ENCODE results near the gene AGFG2. TPM values are rescaled to one million over a fixed set of nuclear protein-coding genes. Genes with fewer than 3 reads are reported as not detected.

AGFG2 gene
- total and polyA plus RNA-seq, 2 donors (not counting 1 experiment from before 2014, with no cell fraction given) = 2.4 to 3.1 TPM

DNA sequence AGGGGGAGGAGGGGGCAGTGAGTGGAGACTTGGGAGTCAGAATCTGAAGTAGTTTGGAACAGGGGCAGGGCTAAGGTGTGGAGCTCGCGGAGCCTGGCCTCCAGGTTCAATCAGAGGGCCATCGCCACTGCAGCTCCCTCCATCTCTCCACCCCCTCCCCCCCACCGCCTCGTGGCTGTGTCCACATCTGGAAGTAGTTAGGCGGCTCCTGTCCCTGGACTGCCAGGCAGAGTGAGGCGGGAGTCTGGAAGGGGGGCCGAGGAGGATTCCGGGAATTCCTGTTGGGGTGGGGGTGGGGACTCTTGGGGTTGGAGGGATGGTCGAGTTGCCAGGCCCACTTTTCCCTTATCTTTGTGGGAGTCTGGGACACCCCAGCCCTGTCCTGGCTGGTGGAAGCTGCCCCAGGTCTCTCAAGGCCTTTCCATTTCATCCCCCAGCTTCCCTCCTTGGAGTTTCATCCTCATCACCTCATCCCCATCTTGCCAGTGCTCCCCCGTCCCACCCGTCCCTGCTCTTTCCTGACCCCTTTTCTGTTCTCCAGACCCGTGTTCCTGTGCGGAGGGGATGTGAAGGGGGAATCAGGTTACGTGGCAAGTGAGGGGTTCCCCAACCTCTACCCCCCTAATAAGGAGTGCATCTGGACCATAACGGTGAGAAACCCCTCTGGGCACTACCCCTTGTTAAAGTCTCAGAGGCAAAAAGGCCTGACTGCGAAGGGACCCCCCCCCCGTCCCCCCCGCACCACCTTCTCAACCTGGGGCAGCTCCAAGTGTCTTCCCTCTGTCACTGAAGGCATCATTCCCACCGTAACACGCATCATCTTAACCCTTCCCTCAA lies 64.1 kb downstream of the AGFG2 start:
- peaks cover 4% of the 10 kb centered on the region for H3K4me1 ChIP-seq (ENCODE audit: control insufficient read depth, extremely low read depth, insufficient read depth, low read length)
- H3K79me2 ChIP-seq (ENCODE audit: control insufficient read depth, insufficient read depth, low read length) = peaks cover 20% of the 10 kb centered on the region
- peak overlapping the region; percentile 79 for H3K27ac ChIP-seq (ENCODE audit: insufficient read depth, low read length)
- H4K20me1 ChIP-seq (ENCODE audit: control insufficient read depth, extremely low read depth, insufficient read depth, low read length) = no peaks in the 10 kb centered on the region
- TF ChIP-seq EZH2 (IDR thresholded peaks at IDR 0.05; ENCODE audit: low read length, missing control alignments) = no peak
- TF ChIP-seq, protein P1, sequence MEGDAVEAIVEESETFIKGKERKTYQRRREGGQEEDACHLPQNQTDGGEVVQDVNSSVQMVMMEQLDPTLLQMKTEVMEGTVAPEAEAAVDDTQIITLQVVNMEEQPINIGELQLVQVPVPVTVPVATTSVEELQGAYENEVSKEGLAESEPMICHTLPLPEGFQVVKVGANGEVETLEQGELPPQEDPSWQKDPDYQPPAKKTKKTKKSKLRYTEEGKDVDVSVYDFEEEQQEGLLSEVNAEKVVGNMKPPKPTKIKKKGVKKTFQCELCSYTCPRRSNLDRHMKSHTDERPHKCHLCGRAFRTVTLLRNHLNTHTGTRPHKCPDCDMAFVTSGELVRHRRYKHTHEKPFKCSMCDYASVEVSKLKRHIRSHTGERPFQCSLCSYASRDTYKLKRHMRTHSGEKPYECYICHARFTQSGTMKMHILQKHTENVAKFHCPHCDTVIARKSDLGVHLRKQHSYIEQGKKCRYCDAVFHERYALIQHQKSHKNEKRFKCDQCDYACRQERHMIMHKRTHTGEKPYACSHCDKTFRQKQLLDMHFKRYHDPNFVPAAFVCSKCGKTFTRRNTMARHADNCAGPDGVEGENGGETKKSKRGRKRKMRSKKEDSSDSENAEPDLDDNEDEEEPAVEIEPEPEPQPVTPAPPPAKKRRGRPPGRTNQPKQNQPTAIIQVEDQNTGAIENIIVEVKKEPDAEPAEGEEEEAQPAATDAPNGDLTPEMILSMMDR (conservative IDR thresholded peaks at IDR 0.05 in 1 of 2, IDR thresholded peaks at IDR 0.05 in 1 of 2; ENCODE audit: low read depth in 1 of 2, low read length in 2 of 2) = no peak
- peak overlapping the region; percentile 92 for H3K4me2 ChIP-seq (ENCODE audit: extremely low read depth, insufficient read depth, low read length)
- no peak overlapping the region for H2AFZ ChIP-seq (ENCODE audit: low read length)
- peak overlapping the region; percentile 61 for H3K9ac ChIP-seq (ENCODE audit: insufficient read depth, low read length)
- H3K36me3 ChIP-seq (ENCODE audit: control insufficient read depth, insufficient read depth, low read length) = peaks cover 19% of the 10 kb centered on the region
- H3K4me3 ChIP-seq (replicated peaks in 1 of 4; ENCODE audit: control extremely low read depth in 1 of 4, insufficient read depth in 1 of 4, low read depth in 3 of 4, low read length in 4 of 4) = peak overlapping the region; percentile 65 to 98 (median 92)
- DNase-seq (ENCODE audit: low read depth in 2 of 2) = peak; percentile 86 to 87
- no peaks in the 10 kb centered on the region for H3K9me3 ChIP-seq (ENCODE audit: control insufficient read depth, insufficient read depth, low read depth, low read length)
- H3K27me3 ChIP-seq (ENCODE audit: control insufficient read depth, insufficient read depth, low read length) = no peaks in the 10 kb centered on the region

DNA sequence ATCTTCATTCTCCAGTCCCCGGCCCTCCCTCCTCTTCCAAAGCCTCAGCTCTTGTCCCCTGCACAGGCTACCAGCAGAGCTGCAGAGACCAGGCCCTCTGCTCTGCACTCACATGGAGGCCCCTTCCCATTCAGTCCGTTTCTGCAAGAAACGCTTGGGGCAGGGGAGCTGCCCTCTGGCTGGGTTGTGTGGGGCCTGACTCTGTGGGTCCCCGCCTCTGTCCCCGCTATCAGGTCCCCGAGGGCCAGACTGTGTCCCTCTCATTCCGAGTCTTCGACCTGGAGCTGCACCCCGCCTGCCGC lies 64.7 kb downstream of the AGFG2 start:
- peaks cover 20% of the 10 kb centered on the region for H3K79me2 ChIP-seq (ENCODE audit: control insufficient read depth, insufficient read depth, low read length)
- peaks cover 4% of the 10 kb centered on the region for H3K4me1 ChIP-seq (ENCODE audit: control insufficient read depth, extremely low read depth, insufficient read depth, low read length)
- H2AFZ ChIP-seq (ENCODE audit: low read length) = no peak overlapping the region
- peak overlapping the region; percentile 79 for H3K27ac ChIP-seq (ENCODE audit: insufficient read depth, low read length)
- H3K4me2 ChIP-seq (ENCODE audit: extremely low read depth, insufficient read depth, low read length) = peak overlapping the region; percentile 92
- DNase-seq (ENCODE audit: low read depth in 2 of 2) = peak; percentile 35 to 48
- H3K27me3 ChIP-seq (ENCODE audit: control insufficient read depth, insufficient read depth, low read length) = no peaks in the 10 kb centered on the region
- H3K36me3 ChIP-seq (ENCODE audit: control insufficient read depth, insufficient read depth, low read length) = peaks cover 19% of the 10 kb centered on the region
- H3K9me3 ChIP-seq (ENCODE audit: control insufficient read depth, insufficient read depth, low read depth, low read length) = no peaks in the 10 kb centered on the region
- no peak for TF ChIP-seq EZH2 (IDR thresholded peaks at IDR 0.05; ENCODE audit: low read length, missing control alignments)
- TF ChIP-seq, protein P1 (conservative IDR thresholded peaks at IDR 0.05 in 1 of 2, IDR thresholded peaks at IDR 0.05 in 1 of 2; ENCODE audit: low read depth in 1 of 2, low read length in 2 of 2) = no peak
- peak overlapping the region; percentile 65 to 98 (median 92) for H3K4me3 ChIP-seq (replicated peaks in 1 of 4; ENCODE audit: control extremely low read depth in 1 of 4, insufficient read depth in 1 of 4, low read depth in 3 of 4, low read length in 4 of 4)
- H3K9ac ChIP-seq (ENCODE audit: insufficient read depth, low read length) = peak overlapping the region; percentile 60
- no peaks in the 10 kb centered on the region for H4K20me1 ChIP-seq (ENCODE audit: control insufficient read depth, extremely low read depth, insufficient read depth, low read length)

DNA sequence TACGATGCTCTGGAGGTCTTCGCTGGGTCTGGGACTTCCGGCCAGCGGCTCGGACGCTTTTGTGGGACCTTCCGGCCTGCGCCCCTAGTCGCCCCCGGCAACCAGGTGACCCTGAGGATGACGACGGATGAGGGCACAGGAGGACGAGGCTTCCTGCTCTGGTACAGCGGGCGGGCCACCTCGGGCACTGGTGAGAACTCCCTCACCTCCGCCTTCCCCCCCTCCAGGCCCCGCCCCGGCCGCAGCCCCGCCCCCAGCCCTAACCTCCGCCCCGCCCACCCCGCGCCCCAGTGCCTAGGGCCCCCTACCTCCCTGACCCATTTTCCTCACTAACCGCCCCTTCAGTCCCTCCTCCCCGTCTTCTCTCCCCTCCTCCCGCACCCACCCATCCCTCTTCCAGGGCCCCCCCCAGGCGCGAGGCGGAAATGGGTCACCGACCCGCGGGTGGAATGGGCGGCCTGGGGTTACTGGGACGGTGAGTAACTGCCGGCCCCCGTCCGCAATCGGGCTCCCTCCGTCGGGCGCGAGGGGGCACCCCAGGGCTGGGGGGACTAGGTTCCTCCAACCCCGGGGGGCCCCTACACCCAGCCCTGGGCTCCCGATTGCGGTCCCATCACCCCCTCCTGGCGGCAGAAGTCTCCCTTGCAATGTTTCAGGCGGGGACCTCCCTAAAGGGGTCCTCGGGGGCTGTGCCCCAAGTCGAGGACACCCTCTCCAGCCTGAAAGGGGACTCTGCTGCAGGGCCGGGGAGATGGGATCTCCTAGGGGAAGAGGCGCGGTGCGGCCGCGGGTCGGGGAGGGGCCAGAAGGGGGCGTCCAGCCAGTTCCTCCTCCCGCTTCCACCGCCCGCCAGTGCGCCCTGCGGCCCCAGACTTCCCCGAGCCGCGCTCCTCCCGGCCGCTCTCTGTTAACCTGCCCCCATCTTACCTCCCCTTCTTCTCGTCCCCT lies 65.3 kb downstream of the AGFG2 start:
- TF ChIP-seq, protein P1 (conservative IDR thresholded peaks at IDR 0.05 in 1 of 2, IDR thresholded peaks at IDR 0.05 in 1 of 2; ENCODE audit: low read depth in 1 of 2, low read length in 2 of 2) = peak; percentile 30 to 33
- TF ChIP-seq EZH2 (IDR thresholded peaks at IDR 0.05; ENCODE audit: low read length, missing control alignments) = no peak
- Histone ChIP-seq H3K27me3 (ENCODE audit: control insufficient read depth, insufficient read depth, low read length) (no peaks in the 10 kb centered on the region), H3K27ac (ENCODE audit: insufficient read depth, low read length) (peak overlapping the region; percentile 79), H3K4me1 (ENCODE audit: control insufficient read depth, extremely low read depth, insufficient read depth, low read length) (peaks cover 4% of the 10 kb centered on the region), H3K4me3 (replicated peaks in 1 of 4; ENCODE audit: control extremely low read depth in 1 of 4, insufficient read depth in 1 of 4, low read depth in 3 of 4, low read length in 4 of 4) (peak overlapping the region; percentile 65 to 98 (median 92)), H3K36me3 (ENCODE audit: control insufficient read depth, insufficient read depth, low read length) (peaks cover 19% of the 10 kb centered on the region), H3K9ac (ENCODE audit: insufficient read depth, low read length) (peak overlapping the region; percentile 60), H3K4me2 (ENCODE audit: extremely low read depth, insufficient read depth, low read length) (peak overlapping the region; percentile 92), H2AFZ (ENCODE audit: low read length) (no peak overlapping the region), H3K9me3 (ENCODE audit: control insufficient read depth, insufficient read depth, low read depth, low read length) (no peaks in the 10 kb centered on the region), H4K20me1 (ENCODE audit: control insufficient read depth, extremely low read depth, insufficient read depth, low read length) (no peaks in the 10 kb centered on the region), H3K79me2 (ENCODE audit: control insufficient read depth, insufficient read depth, low read length) (peaks cover 20% of the 10 kb centered on the region)
- DNase-seq (ENCODE audit: low read depth in 2 of 2) = peak; percentile 71
